MCF 10A (cell line): ENCODE data around the gene ZNF280A. TPM values are rescaled to one million over a fixed set of nuclear protein-coding genes. Genes with fewer than 3 reads are reported as not detected.

Experiments used
- Bru-seq: library from RNA; stranded (reverse); fragments of 400-500 nt; gene quantifications from one replicate; lab custom pipeline; 2021; lab: Mats Ljungman, UMichigan
- BruChase-seq, 2 experiments: library from RNA; stranded (reverse); fragments of 400-500 nt; gene quantifications; one replicate each; lab custom pipeline; 2021; lab: Mats Ljungman, UMichigan
- BruUV-seq: library from RNA; stranded (reverse); fragments of 400-500 nt; replicated peaks from 2 replicates; lab custom pipeline; 2021; lab: Mats Ljungman, UMichigan
- CTCF ChIA-PET: fragments of 300-600 bp; sonication (Branson Sonifier 250); formaldehyde crosslinking; extraction: SDS; loops from one replicate; lab custom pipeline; 2021; ENCODE audit warnings: antibody characterized with exemption, inconsistent platforms; lab: Yijun Ruan, JAX
- POLR2A ChIA-PET: fragments of 300-600, 350-650 bp; sonication (Branson Sonifier 250); formaldehyde crosslinking; extraction: SDS; loops from one replicate; lab custom pipeline; 2020; ENCODE audit warnings: antibody characterized with exemption, inconsistent platforms; lab: Yijun Ruan, JAX
- DNase-seq: peaks from one replicate; pipeline ENCODE4 v3.0.0-alpha.2; 2018; ENCODE audit not compliant: unreplicated experiment
- H3K27ac Mint-ChIP-seq: one replicate; pipeline ENCODE4 v1.8.0; 2022; ENCODE audit warnings: mild to moderate bottlenecking, low read depth, mixed read lengths; ENCODE audit not compliant: unreplicated experiment
- H3K27me3 Mint-ChIP-seq: one replicate; pipeline ENCODE4 v1.8.0; 2022; ENCODE audit warnings: mixed read lengths; ENCODE audit not compliant: insufficient read depth, unreplicated experiment
- H3K36me3 Mint-ChIP-seq: one replicate; pipeline ENCODE4 v1.8.0; 2022; ENCODE audit warnings: mild to moderate bottlenecking, moderate library complexity, mixed read lengths; ENCODE audit not compliant: insufficient read depth, unreplicated experiment
- H3K4me1 Mint-ChIP-seq: one replicate; pipeline ENCODE4 v1.8.0; 2022; ENCODE audit warnings: mixed read lengths; ENCODE audit not compliant: insufficient read depth, unreplicated experiment
- H3K4me3 Mint-ChIP-seq: one replicate; pipeline ENCODE4 v1.8.0; 2022; ENCODE audit warnings: mild to moderate bottlenecking, moderate library complexity, mixed read lengths; ENCODE audit not compliant: unreplicated experiment
- H3K9me3 Mint-ChIP-seq: one replicate; pipeline ENCODE4 v1.8.0; 2022; ENCODE audit warnings: mixed read lengths; ENCODE audit not compliant: unreplicated experiment
- intact Hi-C: fragments of 100-400 bp; cut with micrococcal nuclease; formaldehyde crosslinking; loops from 2 replicates; pipeline ENCODE4 v1.14.1; 2022
- long read RNA-seq: library from polyadenylated mRNA; stranded (forward); transcript quantifications from one replicate; pipeline ENCODE4 v2.0.0, GENCODE V29; 2022
- total RNA-seq: library from RNA; stranded (reverse); gene quantifications from 2 replicates; pipeline ENCODE4 v1.2.3, GENCODE V29; 2022
- TF ChIP-seq, protein P1 (sequence below): fragments of 200-600 bp; IDR thresholded peaks from one replicate; pipeline ENCODE4 v1.8.0; 2022; ENCODE audit warnings: antibody characterized with exemption, mild to moderate bottlenecking; ENCODE audit not compliant: unreplicated experiment

ZNF280A gene, protein sequence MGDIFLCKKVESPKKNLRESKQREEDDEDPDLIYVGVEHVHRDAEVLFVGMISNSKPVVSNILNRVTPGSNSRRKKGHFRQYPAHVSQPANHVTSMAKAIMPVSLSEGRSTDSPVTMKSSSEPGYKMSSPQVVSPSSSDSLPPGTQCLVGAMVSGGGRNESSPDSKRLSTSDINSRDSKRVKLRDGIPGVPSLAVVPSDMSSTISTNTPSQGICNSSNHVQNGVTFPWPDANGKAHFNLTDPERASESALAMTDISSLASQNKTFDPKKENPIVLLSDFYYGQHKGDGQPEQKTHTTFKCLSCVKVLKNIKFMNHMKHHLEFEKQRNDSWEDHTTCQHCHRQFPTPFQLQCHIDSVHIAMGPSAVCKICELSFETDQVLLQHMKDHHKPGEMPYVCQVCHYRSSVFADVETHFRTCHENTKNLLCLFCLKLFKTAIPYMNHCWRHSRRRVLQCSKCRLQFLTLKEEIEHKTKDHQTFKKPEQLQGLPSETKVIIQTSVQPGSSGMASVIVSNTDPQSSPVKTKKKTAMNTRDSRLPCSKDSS
- total RNA-seq (not detected in 2 replicates), Bru-seq, nascent RNA (not detected), BruChase-seq, experiment 1, labeled RNA remaining after a 6-hour chase (not detected), BruChase-seq, experiment 2, labeled RNA remaining after a 2-hour chase (not detected)
- long read RNA-seq: 0 reads

DNA sequence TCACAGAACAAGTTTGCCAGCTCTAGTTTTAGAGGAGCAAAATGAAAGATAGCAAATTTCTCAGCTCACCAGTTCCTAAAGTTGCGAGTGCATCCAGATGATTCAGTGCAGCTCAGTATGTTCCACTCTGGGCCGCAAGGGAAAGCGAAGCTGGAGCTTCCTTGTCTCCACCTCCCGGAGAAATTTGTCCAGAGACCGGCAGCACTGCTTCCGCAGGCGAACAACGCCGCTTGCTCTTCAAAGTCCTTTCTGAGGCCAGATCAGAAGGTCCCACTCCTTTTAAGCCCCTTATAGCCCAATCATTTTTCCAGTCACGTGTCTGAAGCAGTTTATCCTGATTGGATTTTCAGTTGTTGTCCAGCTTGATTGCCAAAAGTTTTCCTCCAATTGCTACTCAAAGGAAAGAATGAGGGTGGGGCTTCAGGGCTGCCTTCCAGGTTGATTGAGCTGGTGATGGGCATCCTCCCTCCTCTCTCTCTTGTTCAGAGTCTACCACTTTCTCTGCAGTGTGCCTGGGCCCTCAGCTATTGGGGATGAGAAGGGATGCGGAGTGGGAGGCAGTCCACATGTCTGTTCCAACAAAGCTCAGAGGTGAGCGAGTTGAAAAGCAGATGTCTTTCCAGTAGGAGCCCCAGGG lies at the start of gene ZNF280A:
ZNF280A (minus strand) TSS at position 251 of the 637 bp plus-strand sequence. CDS start 4,640 bp downstream, outside the sequence.
- peak; percentile 1 for DNase-seq
- Mint-ChIP-seq H3K27me3 (peaks cover 32% of the 10 kb centered on the region), H3K4me1 (no peaks in the 10 kb centered on the region), H3K27ac (no peak within 1 kb of the TSS), H3K9me3 (no peaks in the 10 kb centered on the region), H3K36me3 (no peaks in the 10 kb centered on the region), H3K4me3 (no peak within 1 kb of the TSS)
- no TSS peak for BruUV-seq
- ChIA-PET POLR2A (interaction anchor here (0.6 kb wide), 1 partner anchor 8 kb away, joined by 3 read pairs; no protein-coding TSS in a partner anchor), CTCF (interaction anchor here (0.5 to 0.6 kb wide), 3 partner anchors 59 to 439 kb away, joined by 3 to 6 read pairs (median 3); no protein-coding TSS in a partner anchor)
- intact Hi-C loops: no loop called here
- TF ChIP-seq, protein P1, sequence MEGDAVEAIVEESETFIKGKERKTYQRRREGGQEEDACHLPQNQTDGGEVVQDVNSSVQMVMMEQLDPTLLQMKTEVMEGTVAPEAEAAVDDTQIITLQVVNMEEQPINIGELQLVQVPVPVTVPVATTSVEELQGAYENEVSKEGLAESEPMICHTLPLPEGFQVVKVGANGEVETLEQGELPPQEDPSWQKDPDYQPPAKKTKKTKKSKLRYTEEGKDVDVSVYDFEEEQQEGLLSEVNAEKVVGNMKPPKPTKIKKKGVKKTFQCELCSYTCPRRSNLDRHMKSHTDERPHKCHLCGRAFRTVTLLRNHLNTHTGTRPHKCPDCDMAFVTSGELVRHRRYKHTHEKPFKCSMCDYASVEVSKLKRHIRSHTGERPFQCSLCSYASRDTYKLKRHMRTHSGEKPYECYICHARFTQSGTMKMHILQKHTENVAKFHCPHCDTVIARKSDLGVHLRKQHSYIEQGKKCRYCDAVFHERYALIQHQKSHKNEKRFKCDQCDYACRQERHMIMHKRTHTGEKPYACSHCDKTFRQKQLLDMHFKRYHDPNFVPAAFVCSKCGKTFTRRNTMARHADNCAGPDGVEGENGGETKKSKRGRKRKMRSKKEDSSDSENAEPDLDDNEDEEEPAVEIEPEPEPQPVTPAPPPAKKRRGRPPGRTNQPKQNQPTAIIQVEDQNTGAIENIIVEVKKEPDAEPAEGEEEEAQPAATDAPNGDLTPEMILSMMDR: no peak

DNA sequence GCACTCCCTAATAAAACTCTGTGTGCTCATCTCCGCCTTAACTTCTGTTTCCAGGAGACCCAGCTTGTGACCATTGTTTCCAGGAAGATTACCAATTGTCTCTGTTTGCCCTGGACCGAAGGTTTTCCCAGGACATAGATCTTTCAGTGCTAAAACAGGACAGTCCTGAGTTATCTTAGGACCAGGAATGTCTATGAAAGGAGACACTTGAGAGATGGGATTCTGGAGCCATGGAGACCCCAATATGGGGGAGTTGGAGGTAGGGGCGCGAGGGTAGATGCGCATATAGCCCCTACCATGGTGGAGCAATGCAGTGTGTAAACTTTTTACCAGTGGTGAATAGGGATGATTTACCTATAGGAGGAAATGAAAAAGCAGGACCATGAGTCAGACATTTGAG lies 49.1 kb upstream of the ZNF280A start:
- no peak for DNase-seq
- Mint-ChIP-seq H3K9me3 (no peaks in the 10 kb centered on the region), H3K27me3 (peaks cover 82% of the 10 kb centered on the region), H3K36me3 (peaks cover 7% of the 10 kb centered on the region), H3K4me1 (no peaks in the 10 kb centered on the region), H3K27ac (no peak overlapping the region), H3K4me3 (no peak overlapping the region)
- TF ChIP-seq, protein P1: no peak
- ChIA-PET CTCF (interaction anchor here (0.6 to 0.8 kb wide), 2 partner anchors 17 to 18 kb away, joined by 3 to 4 read pairs; no protein-coding TSS in a partner anchor), POLR2A (no interaction called here)
- BruUV-seq: no TSS peak
- intact Hi-C loops: no loop called here

DNA sequence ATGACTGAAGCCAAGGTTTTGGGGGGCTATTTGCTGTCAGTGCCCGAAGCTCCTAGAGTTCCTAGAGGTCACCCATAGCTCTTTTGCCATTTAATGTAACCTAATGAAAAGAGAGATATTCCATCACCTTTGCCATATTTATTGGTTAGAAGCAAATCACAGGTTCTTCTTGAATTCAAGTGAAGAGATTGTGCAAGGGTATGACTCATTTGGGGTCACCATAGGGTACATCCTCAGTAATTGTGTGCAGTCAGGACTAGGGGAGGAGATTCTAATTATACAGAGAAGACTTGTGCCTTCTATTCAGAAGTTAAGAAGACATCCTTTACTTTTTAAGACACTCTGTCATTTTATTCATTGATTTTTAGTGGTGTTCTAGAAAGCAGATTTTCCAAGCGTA lies 45.9 kb upstream of the ZNF280A start:
- ChIA-PET POLR2A (no interaction called here), CTCF (interaction anchor here (0.5 to 2.3 kb wide), 3 partner anchors 10 to 539 kb away, joined by 4 to 9 read pairs (median 5); no protein-coding TSS in a partner anchor)
- TF ChIP-seq, protein P1: no peak
- Mint-ChIP-seq H3K27ac (no peak overlapping the region), H3K36me3 (no peaks in the 10 kb centered on the region), H3K4me3 (no peak overlapping the region), H3K9me3 (no peaks in the 10 kb centered on the region), H3K27me3 (peaks cover 60% of the 10 kb centered on the region), H3K4me1 (no peaks in the 10 kb centered on the region)
- no TSS peak for BruUV-seq
- DNase-seq: peak; percentile 44
- intact Hi-C loops: no loop called here
